ENCODE results near the gene ALDH1A2. TPM values are rescaled to one million over a fixed set of nuclear protein-coding genes. Genes with fewer than 3 reads are reported as not detected.
A peak's percentile ranks its signal among the peaks of the same experiment; 100 is the strongest.

Gene ALDH1A2
- total and polyA plus RNA-seq, 4 donors: 23.4 to 78.6 (median 26.2) TPM

DNA sequence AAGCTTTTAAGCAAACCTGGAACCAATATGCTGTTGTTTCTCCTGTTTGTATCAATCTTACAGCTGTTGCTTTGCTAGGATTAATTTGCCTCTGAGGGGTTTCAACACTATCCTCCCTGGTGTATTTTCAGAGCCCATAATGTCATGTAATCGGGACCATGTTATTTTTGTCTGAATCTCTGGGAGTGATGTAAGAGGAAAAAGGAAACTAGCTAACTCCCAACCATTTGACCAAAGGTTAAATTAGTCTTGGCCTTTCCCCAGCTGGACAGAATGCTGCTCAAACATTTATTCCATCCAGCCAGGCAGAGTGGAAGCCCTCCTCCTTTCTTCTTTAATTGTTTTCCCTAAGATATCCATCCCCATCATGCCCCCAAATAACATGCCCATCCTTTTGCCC is 142.2 kb downstream of the ALDH1A2 start:
- WGBS (ENCODE audit: insufficient coverage): no CpG with 5 or more reads among the region's 1 CpG
- Histone ChIP-seq H3K9me3 (ENCODE audit: control insufficient read depth, insufficient read depth, low read length) (no peaks in the 10 kb centered on the region), H3K4me1 (ENCODE audit: control insufficient read depth, insufficient read depth, low read length) (peaks cover 4% of the 10 kb centered on the region), H3K4me3 (ENCODE audit: low read depth, low read length) (no peak overlapping the region), H3K36me3 (ENCODE audit: control insufficient read depth, insufficient read depth, low read length) (no peaks in the 10 kb centered on the region), H3K27me3 (ENCODE audit: control insufficient read depth, insufficient read depth, low read length) (no peaks in the 10 kb centered on the region), H3K27ac (ENCODE audit: low read depth, low read length) (no peak overlapping the region)
- DNase-seq (ENCODE audit: low read depth in 4 of 6, low spot score in 6 of 6): peak in 3 of 6 donors; percentile 18 to 75 (median 21)

DNA sequence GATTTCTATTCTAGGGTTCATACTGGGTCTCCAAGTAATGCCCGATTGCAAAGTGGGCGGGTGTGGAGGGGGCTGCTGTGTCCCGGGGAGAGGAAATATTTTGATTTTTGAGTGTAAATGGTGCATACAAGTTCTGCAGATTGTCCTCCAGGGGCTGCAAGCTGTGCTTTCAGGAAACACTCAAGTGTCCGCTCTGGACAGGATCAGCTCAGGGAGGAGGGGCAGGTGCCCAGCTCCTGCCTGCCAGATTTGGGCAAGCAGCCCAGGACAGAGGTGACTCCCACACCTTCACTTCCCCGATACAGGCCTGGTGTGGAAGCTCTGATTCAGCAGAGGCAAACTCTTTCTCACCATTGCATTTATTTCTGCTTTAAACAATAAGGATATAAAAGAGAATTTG is 142.7 kb downstream of the ALDH1A2 start:
- 81% methylated on average over 4 of the region's 5 CpGs for whole genome bisulfite sequencing (ENCODE audit: insufficient coverage)
- no peak overlapping the region for H3K27ac ChIP-seq (ENCODE audit: low read depth, low read length)
- no peak overlapping the region for H3K4me3 ChIP-seq (ENCODE audit: low read depth, low read length)

DNA sequence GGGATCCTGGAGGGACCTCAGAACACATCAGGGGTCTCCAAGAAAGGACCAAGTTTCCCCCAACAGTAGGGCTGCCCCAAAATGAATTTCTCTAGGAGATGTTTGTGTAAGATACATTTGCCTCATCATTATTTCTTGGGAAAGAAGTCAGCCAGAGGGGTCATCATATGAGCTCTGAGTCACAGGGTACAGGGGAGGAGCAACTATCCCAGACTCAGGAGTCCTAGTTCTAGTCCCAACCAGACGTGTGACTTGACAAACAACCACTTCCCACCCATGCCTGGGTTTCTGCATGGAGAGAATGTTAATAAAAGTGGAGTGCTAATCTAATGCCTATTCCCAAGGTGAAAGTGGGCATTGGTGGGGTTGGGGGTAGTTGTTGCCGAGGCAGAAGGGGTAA is 144.1 kb downstream of the ALDH1A2 start:
- H3K27me3 ChIP-seq (ENCODE audit: control insufficient read depth, insufficient read depth, low read length): no peaks in the 10 kb centered on the region
- H3K27ac ChIP-seq (ENCODE audit: low read depth, low read length): no peak overlapping the region
- DNase-seq (ENCODE audit: low read depth in 4 of 6, low spot score in 6 of 6): no peak
- no peaks in the 10 kb centered on the region for H3K9me3 ChIP-seq (ENCODE audit: control insufficient read depth, insufficient read depth, low read length)
- no peaks in the 10 kb centered on the region for H3K36me3 ChIP-seq (ENCODE audit: control insufficient read depth, insufficient read depth, low read length)
- no peak overlapping the region for H3K4me3 ChIP-seq (ENCODE audit: low read depth, low read length)
- WGBS (ENCODE audit: insufficient coverage): 89% methylated on average over 1 of the region's 2 CpGs
- H3K4me1 ChIP-seq (ENCODE audit: control insufficient read depth, insufficient read depth, low read length): peaks cover 4% of the 10 kb centered on the region

More for the DNA sequence above, 142.7 kb downstream of the ALDH1A2 start:
- Histone ChIP-seq H3K9me3 (ENCODE audit: control insufficient read depth, insufficient read depth, low read length) (no peaks in the 10 kb centered on the region), H3K36me3 (ENCODE audit: control insufficient read depth, insufficient read depth, low read length) (no peaks in the 10 kb centered on the region), H3K4me1 (ENCODE audit: control insufficient read depth, insufficient read depth, low read length) (peaks cover 4% of the 10 kb centered on the region), H3K27me3 (ENCODE audit: control insufficient read depth, insufficient read depth, low read length) (no peaks in the 10 kb centered on the region)
- DNase-seq (ENCODE audit: low read depth in 4 of 6, low spot score in 6 of 6): peak in 1 of 6 donors; percentile 20

DNA sequence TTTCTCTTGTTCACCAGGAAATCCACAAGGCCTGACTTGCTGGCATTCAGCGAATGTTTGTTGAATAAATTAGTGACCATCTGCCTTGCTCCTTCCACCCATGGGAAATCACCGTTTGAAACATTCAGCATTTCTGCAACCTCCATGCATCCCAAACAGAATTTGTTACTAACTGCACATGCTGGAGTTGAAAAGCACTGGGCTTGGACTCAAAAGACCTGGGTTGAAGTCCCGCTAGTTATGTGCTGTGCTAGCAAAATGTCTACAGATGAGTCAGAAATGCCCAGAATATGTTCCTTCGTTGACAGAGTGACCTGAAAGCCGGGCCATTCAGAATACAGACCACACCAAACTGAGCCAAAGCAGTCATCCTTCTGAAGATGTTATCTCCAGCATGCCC is 144.6 kb downstream of the ALDH1A2 start:
- 58% methylated on average over 3 of the region's 5 CpGs for WGBS (ENCODE audit: insufficient coverage)
- Histone ChIP-seq H3K27ac (ENCODE audit: low read depth, low read length) (no peak overlapping the region), H3K4me1 (ENCODE audit: control insufficient read depth, insufficient read depth, low read length) (peaks cover 4% of the 10 kb centered on the region), H3K27me3 (ENCODE audit: control insufficient read depth, insufficient read depth, low read length) (no peaks in the 10 kb centered on the region), H3K36me3 (ENCODE audit: control insufficient read depth, insufficient read depth, low read length) (no peaks in the 10 kb centered on the region), H3K4me3 (ENCODE audit: low read depth, low read length) (no peak overlapping the region), H3K9me3 (ENCODE audit: control insufficient read depth, insufficient read depth, low read length) (no peaks in the 10 kb centered on the region)
- peak in 1 of 6 donors; percentile 22 for DNase-seq (ENCODE audit: low read depth in 4 of 6, low spot score in 6 of 6)

DNA sequence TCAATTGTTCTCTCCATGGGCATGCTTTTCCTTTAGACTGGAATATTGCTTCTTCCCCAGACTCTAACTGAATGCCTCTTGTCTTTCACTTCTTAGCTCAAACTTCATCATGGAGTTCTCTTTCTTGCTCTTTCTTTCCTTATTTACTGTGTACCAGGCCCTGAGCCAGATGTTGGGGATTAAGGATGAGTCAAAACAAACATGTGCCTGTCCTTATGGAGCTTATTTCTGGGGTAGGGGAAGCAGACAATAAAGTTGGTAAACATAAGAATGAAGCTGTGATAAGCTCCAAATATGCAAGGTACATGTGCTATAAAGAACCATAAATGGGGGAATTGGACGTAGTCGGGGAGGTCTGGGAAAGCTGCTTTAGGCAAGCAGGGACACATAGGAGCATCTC is 145.8 kb downstream of the ALDH1A2 start:
- no peak for DNase-seq (ENCODE audit: low read depth in 4 of 6, low spot score in 6 of 6)
- H3K4me3 ChIP-seq (ENCODE audit: low read depth, low read length): no peak overlapping the region
- H3K27ac ChIP-seq (ENCODE audit: low read depth, low read length): no peak overlapping the region
- H3K36me3 ChIP-seq (ENCODE audit: control insufficient read depth, insufficient read depth, low read length): no peaks in the 10 kb centered on the region
- peaks cover 4% of the 10 kb centered on the region for H3K4me1 ChIP-seq (ENCODE audit: control insufficient read depth, insufficient read depth, low read length)
- no peaks in the 10 kb centered on the region for H3K9me3 ChIP-seq (ENCODE audit: control insufficient read depth, insufficient read depth, low read length)
- 97% methylated on average over 2 of the region's 2 CpGs for WGBS (ENCODE audit: insufficient coverage)
- no peaks in the 10 kb centered on the region for H3K27me3 ChIP-seq (ENCODE audit: control insufficient read depth, insufficient read depth, low read length)

DNA sequence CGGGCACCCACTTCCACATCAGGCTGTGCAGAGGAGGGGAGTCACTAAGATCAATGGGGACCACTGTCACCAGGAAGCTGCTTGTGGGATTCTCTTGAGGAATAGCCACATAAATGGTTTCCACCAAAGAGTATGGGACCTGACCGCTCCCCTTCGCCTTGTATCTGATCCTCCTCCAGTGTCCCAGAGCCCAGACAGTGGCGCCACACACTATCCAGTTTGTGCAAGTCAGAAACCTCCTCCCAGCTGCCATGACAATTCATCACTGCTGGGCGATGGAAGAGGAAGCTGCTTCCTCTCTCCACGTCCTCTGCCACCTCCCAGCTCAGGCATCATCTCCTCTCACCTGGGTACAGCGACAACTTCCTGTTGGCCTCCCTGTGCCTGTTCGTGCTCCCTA is 147.5 kb downstream of the ALDH1A2 start:
- no peak for DNase-seq (ENCODE audit: low read depth in 4 of 6, low spot score in 6 of 6)
- H3K4me1 ChIP-seq (ENCODE audit: control insufficient read depth, insufficient read depth, low read length): peaks cover 4% of the 10 kb centered on the region
- no peaks in the 10 kb centered on the region for H3K9me3 ChIP-seq (ENCODE audit: control insufficient read depth, insufficient read depth, low read length)
- H3K27ac ChIP-seq (ENCODE audit: low read depth, low read length): no peak overlapping the region
- WGBS (ENCODE audit: insufficient coverage): 89% methylated on average over 7 of the region's 8 CpGs
- no peaks in the 10 kb centered on the region for H3K36me3 ChIP-seq (ENCODE audit: control insufficient read depth, insufficient read depth, low read length)
- no peak overlapping the region for H3K4me3 ChIP-seq (ENCODE audit: low read depth, low read length)
- no peaks in the 10 kb centered on the region for H3K27me3 ChIP-seq (ENCODE audit: control insufficient read depth, insufficient read depth, low read length)

DNA sequence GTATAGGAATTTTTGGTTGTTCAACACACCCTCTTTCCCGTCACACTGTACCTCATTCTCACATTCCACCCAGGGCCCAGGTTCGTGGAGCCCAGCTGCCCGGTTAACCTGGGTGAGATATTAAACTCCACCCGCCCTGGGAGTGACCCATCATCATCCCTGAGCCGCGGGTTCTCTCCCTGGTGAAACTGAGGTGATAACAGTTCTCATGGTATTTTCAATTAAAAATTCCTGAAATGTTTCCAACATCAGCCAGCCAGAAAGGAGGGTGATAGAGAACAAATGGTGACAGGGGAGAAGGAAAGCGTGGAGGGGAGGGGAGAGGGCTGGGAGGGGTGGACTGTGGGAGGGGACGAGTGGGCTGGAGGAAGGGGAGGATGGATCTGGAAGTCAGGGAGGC is 148.8 kb downstream of the ALDH1A2 start:
- no peaks in the 10 kb centered on the region for H3K36me3 ChIP-seq (ENCODE audit: control insufficient read depth, insufficient read depth, low read length)
- no peaks in the 10 kb centered on the region for H3K27me3 ChIP-seq (ENCODE audit: control insufficient read depth, insufficient read depth, low read length)
- no peak for DNase-seq (ENCODE audit: low read depth in 4 of 6, low spot score in 6 of 6)
- 85% methylated on average over 5 of the region's 8 CpGs for WGBS (ENCODE audit: insufficient coverage)
- no peaks in the 10 kb centered on the region for H3K4me1 ChIP-seq (ENCODE audit: control insufficient read depth, insufficient read depth, low read length)
- H3K27ac ChIP-seq (ENCODE audit: low read depth, low read length): no peak overlapping the region
- H3K4me3 ChIP-seq (ENCODE audit: low read depth, low read length): no peak overlapping the region
- H3K9me3 ChIP-seq (ENCODE audit: control insufficient read depth, insufficient read depth, low read length): no peaks in the 10 kb centered on the region

DNA sequence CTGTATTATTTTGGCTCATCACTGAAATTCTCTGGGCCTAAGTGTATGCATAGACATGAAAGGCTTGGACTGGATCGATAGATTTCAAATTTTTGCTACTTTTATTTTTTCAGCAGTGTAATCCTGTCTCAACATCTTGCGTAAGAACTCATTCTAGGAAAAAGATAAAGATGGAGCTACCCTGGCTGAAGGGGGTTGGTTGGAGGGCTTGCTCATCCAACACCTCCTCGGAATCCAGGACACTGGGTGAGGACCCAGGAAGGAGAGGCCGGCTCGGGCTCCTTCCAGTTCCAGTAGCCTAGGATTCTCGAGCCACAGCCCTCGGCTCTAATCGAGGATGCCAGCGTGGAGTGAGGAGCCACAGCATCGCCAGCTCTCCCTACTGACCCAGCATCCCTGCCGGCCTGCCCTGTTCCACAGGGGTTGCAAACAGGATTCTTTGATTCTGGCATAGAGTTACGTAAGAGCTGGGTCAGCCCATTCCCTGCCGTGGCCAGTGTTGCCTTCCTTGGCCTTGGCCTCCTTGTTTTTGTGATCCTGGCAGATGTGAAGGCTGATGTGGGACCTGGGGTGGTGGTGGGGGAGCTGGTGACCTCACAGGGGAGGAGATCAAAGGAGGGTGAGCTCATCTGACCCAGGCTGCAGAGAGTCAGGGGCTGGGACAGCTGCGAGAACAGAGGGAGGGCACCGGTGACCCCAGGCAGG is 149.5 kb downstream of the ALDH1A2 start:
- Histone ChIP-seq H3K4me3 (ENCODE audit: low read depth, low read length) (no peak overlapping the region), H3K9me3 (ENCODE audit: control insufficient read depth, insufficient read depth, low read length) (no peaks in the 10 kb centered on the region)
- WGBS (ENCODE audit: insufficient coverage): 88% methylated on average over 13 of the region's 15 CpGs

DNA sequence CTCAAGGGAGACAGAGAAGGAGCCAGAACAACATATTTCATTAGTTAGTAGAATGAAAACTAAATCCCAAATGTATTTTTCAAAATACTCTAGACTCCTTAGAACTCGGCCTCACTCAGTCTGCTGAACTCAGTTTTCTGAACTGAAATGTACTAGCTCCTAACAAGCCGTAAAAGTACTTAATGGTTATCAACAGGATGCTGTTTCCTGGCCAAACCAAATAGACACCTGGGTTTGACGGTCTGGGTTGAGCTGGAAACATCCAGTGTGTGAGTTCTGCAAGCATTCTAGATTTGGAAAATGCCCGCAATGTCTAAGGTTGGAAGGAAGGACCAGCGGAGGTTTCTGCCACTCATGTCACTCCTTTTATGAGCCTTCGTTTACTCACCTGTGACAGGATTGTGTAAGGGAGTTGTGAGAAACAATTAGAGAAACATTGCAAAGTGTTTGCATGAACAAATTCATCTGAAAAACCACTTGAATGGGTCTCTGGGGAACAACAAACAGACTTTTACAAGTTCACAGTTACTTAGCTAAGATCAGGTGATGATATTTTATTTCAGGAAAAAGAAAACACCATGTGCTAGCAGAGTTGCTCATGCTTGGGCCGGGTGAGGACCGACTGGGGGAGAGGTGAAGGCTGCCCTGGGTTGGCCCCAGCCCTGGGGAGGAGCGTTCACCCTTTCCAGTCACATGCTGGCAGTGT is 151.0 kb downstream of the ALDH1A2 start:
- Histone ChIP-seq H3K4me1 (ENCODE audit: control insufficient read depth, insufficient read depth, low read length) (no peaks in the 10 kb centered on the region), H3K36me3 (ENCODE audit: control insufficient read depth, insufficient read depth, low read length) (no peaks in the 10 kb centered on the region), H3K27me3 (ENCODE audit: control insufficient read depth, insufficient read depth, low read length) (no peaks in the 10 kb centered on the region), H3K9me3 (ENCODE audit: control insufficient read depth, insufficient read depth, low read length) (no peaks in the 10 kb centered on the region), H3K4me3 (ENCODE audit: low read depth, low read length) (no peak overlapping the region), H3K27ac (ENCODE audit: low read depth, low read length) (no peak overlapping the region)
- WGBS (ENCODE audit: insufficient coverage): 84% methylated on average over 8 of the region's 9 CpGs
- peak in 1 of 6 donors; percentile 54 for DNase-seq (ENCODE audit: low read depth in 4 of 6, low spot score in 6 of 6)

More for the DNA sequence above, 149.5 kb downstream of the ALDH1A2 start:
- no peak for DNase-seq (ENCODE audit: low read depth in 4 of 6, low spot score in 6 of 6)
- Histone ChIP-seq H3K36me3 (ENCODE audit: control insufficient read depth, insufficient read depth, low read length) (no peaks in the 10 kb centered on the region), H3K27me3 (ENCODE audit: control insufficient read depth, insufficient read depth, low read length) (no peaks in the 10 kb centered on the region), H3K4me1 (ENCODE audit: control insufficient read depth, insufficient read depth, low read length) (no peaks in the 10 kb centered on the region), H3K27ac (ENCODE audit: low read depth, low read length) (no peak overlapping the region)

DNA sequence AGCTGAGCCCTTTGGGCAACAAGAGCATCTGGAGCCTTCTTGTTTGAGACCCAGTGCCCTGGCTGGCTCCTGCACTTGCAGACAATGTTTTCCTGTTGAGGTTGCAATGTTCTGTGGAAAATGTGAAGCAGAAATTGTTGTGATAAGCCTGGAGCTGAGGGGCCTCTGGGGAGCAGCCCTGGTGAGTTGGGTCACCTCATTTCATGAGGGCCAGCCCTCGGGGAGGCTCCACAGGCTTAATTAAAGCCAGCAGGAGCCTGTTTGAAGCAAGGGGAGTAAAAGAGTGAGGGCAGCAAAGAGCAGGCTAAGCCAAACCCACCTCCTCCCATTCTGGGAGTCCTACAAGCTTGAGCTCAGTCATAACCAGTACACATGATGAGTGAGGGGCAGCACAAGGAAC is 154.3 kb downstream of the ALDH1A2 start:
- WGBS (ENCODE audit: insufficient coverage): no CpG with 5 or more reads among the region's 1 CpG
- no peaks in the 10 kb centered on the region for H3K36me3 ChIP-seq (ENCODE audit: control insufficient read depth, insufficient read depth, low read length)

More for the DNA sequence above, 154.3 kb downstream of the ALDH1A2 start:
- no peak for DNase-seq (ENCODE audit: low read depth in 4 of 6, low spot score in 6 of 6)
- Histone ChIP-seq H3K4me1 (ENCODE audit: control insufficient read depth, insufficient read depth, low read length) (no peaks in the 10 kb centered on the region), H3K9me3 (ENCODE audit: control insufficient read depth, insufficient read depth, low read length) (no peaks in the 10 kb centered on the region), H3K27ac (ENCODE audit: low read depth, low read length) (no peak overlapping the region), H3K4me3 (ENCODE audit: low read depth, low read length) (no peak overlapping the region), H3K27me3 (ENCODE audit: control insufficient read depth, insufficient read depth, low read length) (no peaks in the 10 kb centered on the region)
